Keratinocyte (primary cell): Measurements from ENCODE around the gene PROM1. TPM values are rescaled to one million over a fixed set of nuclear protein-coding genes. Genes with fewer than 3 reads are reported as not detected.

Source experiments
- DNase-seq: peaks from one replicate; pipeline ENCODE4 v3.0.0-alpha.2; 2011; ENCODE audit warnings: low read depth, missing footprints, low spot score
- FAIRE-seq: peaks from 2 replicates; lab custom pipeline; 2011; peaks lifted over from hg19 to GRCh38; lab: Jason Lieb, UNC
- H2AFZ ChIP-seq: 2 replicates; pipeline ENCODE4 v1.6.0; 2012; ENCODE audit warnings: low read length, control low read depth, inconsistent platforms; ENCODE audit not compliant: control insufficient read depth
- H3K27ac ChIP-seq: 2 replicates; pipeline ENCODE4 v1.5.1; 2011; ENCODE audit warnings: low read length; ENCODE audit not compliant: control insufficient read depth, insufficient read depth
- H3K27me3 ChIP-seq: 3 replicates; pipeline ENCODE4 v1.6.0; 2011; ENCODE audit warnings: low read length; ENCODE audit not compliant: control insufficient read depth, insufficient read depth; ENCODE audit errors: extremely low read depth
- H3K36me3 ChIP-seq, 2 experiments: 2 replicates in 1 of 2; 3 replicates in 1 of 2; pipeline ENCODE4 v1.5.1; 2011; ENCODE audit warnings: low read length in 2 of 2, mild to moderate bottlenecking in 1 of 2; ENCODE audit not compliant: control insufficient read depth in 2 of 2, insufficient read depth in 2 of 2; ENCODE audit errors: extremely low read depth in 1 of 2
- H3K4me1 ChIP-seq: 3 replicates; pipeline ENCODE4 v1.5.1; 2011; ENCODE audit warnings: low read length; ENCODE audit not compliant: control insufficient read depth, insufficient read depth; ENCODE audit errors: extremely low read depth
- H3K4me2 ChIP-seq: 3 replicates; pipeline ENCODE4 v1.6.0; 2011; ENCODE audit warnings: low read depth, low read length; ENCODE audit not compliant: control insufficient read depth, insufficient read depth; ENCODE audit errors: extremely low read depth
- H3K4me3 ChIP-seq, 3 experiments: fragments of 200-600 bp in 1 of 3; sonication (generic) in 1 of 3; 2 replicates in 2 of 3; 3 replicates in 1 of 3; pipeline ENCODE4 v1.5.1; 2011 to 2016; ENCODE audit warnings: low read length in 3 of 3, mild to moderate bottlenecking in 3 of 3, control low read depth in 2 of 3, inconsistent platforms in 1 of 3, low read depth in 1 of 3, mixed read lengths in 1 of 3, mixed run types in 1 of 3, moderate library complexity in 1 of 3; ENCODE audit not compliant: control insufficient read depth in 2 of 3, insufficient read depth in 2 of 3; ENCODE audit errors: extremely low read depth in 1 of 3
- H3K79me2 ChIP-seq: 2 replicates; pipeline ENCODE4 v1.6.0; 2012; ENCODE audit warnings: low read length; ENCODE audit not compliant: control insufficient read depth, insufficient read depth
- H3K9ac ChIP-seq: 3 replicates; pipeline ENCODE4 v1.6.0; 2011; ENCODE audit warnings: low read length; ENCODE audit not compliant: control insufficient read depth, insufficient read depth; ENCODE audit errors: extremely low read depth
- H3K9me1 ChIP-seq: 3 replicates; pipeline ENCODE4 v1.6.0; 2011; ENCODE audit warnings: low read length; ENCODE audit not compliant: control insufficient read depth, insufficient read depth; ENCODE audit errors: extremely low read depth
- H3K9me3 ChIP-seq: 2 replicates; pipeline ENCODE4 v1.5.1; 2012; ENCODE audit warnings: low read depth, low read length; ENCODE audit not compliant: control insufficient read depth
- H4K20me1 ChIP-seq: 3 replicates; pipeline ENCODE4 v1.6.0; 2011; ENCODE audit warnings: low read length; ENCODE audit not compliant: control insufficient read depth, insufficient read depth; ENCODE audit errors: extremely low read depth
- EZH2 ChIP-seq: IDR thresholded peaks from one replicate; pipeline ENCODE4 v1.6.1; 2012; ENCODE audit warnings: inconsistent platforms, mild to moderate bottlenecking, low read length, moderate library complexity
- dilution Hi-C: fragments of 300-500 bp; cut with MboI; formaldehyde crosslinking; loops from one replicate; pipeline ENCODE4 v1.7.0; 2020; ENCODE audit warnings: low sequenced_read_pairs; ENCODE audit not compliant: extremely low pct_ligation_motif_present
- polyA plus RNA-seq, 5 experiments: library from polyadenylated mRNA; depleted of rRNA in 3 of 5; stranded (reverse) in 3 of 5; stranded (forward) in 1 of 5; unstranded in 1 of 5; fragments of >200 nt; gene quantifications; 1 replicate in 1 of 5; 2 replicates in 3 of 5; 3 replicates in 1 of 5; pipeline versions ENCODE4 v1.2.1 to v1.2.3, GENCODE V29; 2011 to 2012; ENCODE audit warnings: missing spikeins in 2 of 5, low read depth in 1 of 5, low replicate concordance in 1 of 5
- TF ChIP-seq, protein P1 (sequence below), 3 experiments: IDR thresholded peaks in 1 of 3; conservative IDR thresholded peaks in 1 of 3; optimal IDR thresholded peaks in 1 of 3; 2 replicates in 2 of 3; 3 replicates in 1 of 3; pipeline versions ENCODE3 to v1.5.1; 2011; ENCODE audit warnings: low read length in 3 of 3, mild to moderate bottlenecking in 3 of 3, moderate library complexity in 2 of 3, control low read depth in 1 of 3, inconsistent platforms in 1 of 3; ENCODE audit not compliant: insufficient read depth in 2 of 3; ENCODE audit errors: extremely low read depth in 1 of 3

Gene PROM1
- polyA plus RNA-seq, 1 donor (not counting 4 experiments of a cell fraction or from before 2014, with no cell fraction given) = not detected

DNA sequence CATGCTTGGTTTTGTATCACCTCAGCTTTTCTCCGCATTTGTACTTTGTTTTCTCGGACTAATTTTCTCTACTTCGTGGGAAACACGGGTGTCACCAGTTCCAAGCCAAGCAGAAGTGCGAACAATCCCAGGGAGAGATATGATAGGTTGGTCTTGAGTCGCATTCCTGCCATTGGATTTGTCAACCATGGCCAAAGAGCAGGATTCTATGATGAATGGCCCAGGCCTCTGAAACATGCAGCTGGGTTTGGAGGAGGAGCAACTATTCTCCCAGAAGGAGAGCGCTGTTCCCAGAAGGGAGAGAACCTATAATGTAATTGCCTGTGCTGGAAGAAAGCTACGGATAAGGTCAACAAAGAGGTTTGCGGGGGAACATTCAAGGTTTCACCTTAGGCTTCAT is 135.0 kb downstream of the PROM1 start:
- Histone ChIP-seq H3K79me2 (no peaks in the 10 kb centered on the region), H3K36me3 (no peaks in the 10 kb centered on the region), H3K9ac (no peak overlapping the region), H3K9me1 (no peaks in the 10 kb centered on the region), H3K27ac (no peak overlapping the region), H3K27me3 (no peaks in the 10 kb centered on the region), H3K4me2 (no peak overlapping the region), H4K20me1 (no peaks in the 10 kb centered on the region), H3K4me1 (no peaks in the 10 kb centered on the region), H3K4me3 (no peak overlapping the region), H3K9me3 (no peaks in the 10 kb centered on the region), H2AFZ (no peak overlapping the region)
- dilution Hi-C loops = no loop called here
- FAIRE-seq = peak; percentile 51
- TF ChIP-seq EZH2 = no peak
- TF ChIP-seq, protein P1, sequence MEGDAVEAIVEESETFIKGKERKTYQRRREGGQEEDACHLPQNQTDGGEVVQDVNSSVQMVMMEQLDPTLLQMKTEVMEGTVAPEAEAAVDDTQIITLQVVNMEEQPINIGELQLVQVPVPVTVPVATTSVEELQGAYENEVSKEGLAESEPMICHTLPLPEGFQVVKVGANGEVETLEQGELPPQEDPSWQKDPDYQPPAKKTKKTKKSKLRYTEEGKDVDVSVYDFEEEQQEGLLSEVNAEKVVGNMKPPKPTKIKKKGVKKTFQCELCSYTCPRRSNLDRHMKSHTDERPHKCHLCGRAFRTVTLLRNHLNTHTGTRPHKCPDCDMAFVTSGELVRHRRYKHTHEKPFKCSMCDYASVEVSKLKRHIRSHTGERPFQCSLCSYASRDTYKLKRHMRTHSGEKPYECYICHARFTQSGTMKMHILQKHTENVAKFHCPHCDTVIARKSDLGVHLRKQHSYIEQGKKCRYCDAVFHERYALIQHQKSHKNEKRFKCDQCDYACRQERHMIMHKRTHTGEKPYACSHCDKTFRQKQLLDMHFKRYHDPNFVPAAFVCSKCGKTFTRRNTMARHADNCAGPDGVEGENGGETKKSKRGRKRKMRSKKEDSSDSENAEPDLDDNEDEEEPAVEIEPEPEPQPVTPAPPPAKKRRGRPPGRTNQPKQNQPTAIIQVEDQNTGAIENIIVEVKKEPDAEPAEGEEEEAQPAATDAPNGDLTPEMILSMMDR (optimal IDR thresholded peaks at IDR 0.05 in 1 of 3, IDR thresholded peaks at IDR 0.05 in 1 of 3, conservative IDR thresholded peaks at IDR 0.05 in 1 of 3; ENCODE audit: extremely low read depth in 1 of 3, insufficient read depth in 2 of 3, low read length in 3 of 3) = no peak
- DNase-seq = no peak

DNA sequence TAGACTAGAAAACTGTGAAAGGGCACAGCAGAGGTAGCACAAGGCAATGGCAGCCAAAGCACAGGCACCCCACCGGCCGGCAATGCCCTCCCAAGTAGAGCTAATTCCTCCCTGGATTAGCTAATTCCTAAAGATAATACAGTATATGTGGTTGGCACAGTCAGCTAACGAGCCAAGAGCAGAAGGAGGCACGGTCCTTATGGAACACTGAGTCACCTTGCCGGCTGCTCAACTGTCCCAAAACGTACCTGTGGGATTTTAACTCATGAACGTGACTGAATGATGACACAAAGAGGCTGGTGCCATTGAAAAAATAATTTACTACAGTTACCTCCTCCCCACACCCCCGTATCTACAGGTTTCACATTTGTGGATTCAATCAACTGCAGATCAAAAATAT is 136.1 kb downstream of the PROM1 start:
- dilution Hi-C loops = no loop called here

More for the DNA sequence above, 136.1 kb downstream of the PROM1 start:
- Histone ChIP-seq H3K27me3 (no peaks in the 10 kb centered on the region), H3K27ac (no peak overlapping the region), H3K9me1 (no peaks in the 10 kb centered on the region), H3K79me2 (no peaks in the 10 kb centered on the region), H3K4me1 (no peaks in the 10 kb centered on the region), H3K36me3 (no peaks in the 10 kb centered on the region), H3K9ac (no peak overlapping the region), H2AFZ (no peak overlapping the region), H3K4me2 (no peak overlapping the region), H3K4me3 (no peak overlapping the region), H3K9me3 (no peaks in the 10 kb centered on the region), H4K20me1 (no peaks in the 10 kb centered on the region)
- DNase-seq (no peak), FAIRE-seq (no peak)
- TF ChIP-seq, protein P1 (optimal IDR thresholded peaks at IDR 0.05 in 1 of 3, IDR thresholded peaks at IDR 0.05 in 1 of 3, conservative IDR thresholded peaks at IDR 0.05 in 1 of 3; ENCODE audit: extremely low read depth in 1 of 3, insufficient read depth in 2 of 3, low read length in 3 of 3) = no peak
- TF ChIP-seq EZH2 = no peak
